Stimulated activated CD4-positive, alpha-beta T cell treated with anti-CD3 and anti-CD28 coated beads, Interleukin-4, amount 100 ng/mL, for 48 hours (primary cell): ENCODE results near the gene BTBD1.

Experiments used
- DNase-seq, 2 donors: peaks; one replicate each; pipeline ENCODE4 v3.0.0-alpha.2; 2020; ENCODE audit warnings: low read depth in 2 of 2

Gene BTBD1

DNA sequence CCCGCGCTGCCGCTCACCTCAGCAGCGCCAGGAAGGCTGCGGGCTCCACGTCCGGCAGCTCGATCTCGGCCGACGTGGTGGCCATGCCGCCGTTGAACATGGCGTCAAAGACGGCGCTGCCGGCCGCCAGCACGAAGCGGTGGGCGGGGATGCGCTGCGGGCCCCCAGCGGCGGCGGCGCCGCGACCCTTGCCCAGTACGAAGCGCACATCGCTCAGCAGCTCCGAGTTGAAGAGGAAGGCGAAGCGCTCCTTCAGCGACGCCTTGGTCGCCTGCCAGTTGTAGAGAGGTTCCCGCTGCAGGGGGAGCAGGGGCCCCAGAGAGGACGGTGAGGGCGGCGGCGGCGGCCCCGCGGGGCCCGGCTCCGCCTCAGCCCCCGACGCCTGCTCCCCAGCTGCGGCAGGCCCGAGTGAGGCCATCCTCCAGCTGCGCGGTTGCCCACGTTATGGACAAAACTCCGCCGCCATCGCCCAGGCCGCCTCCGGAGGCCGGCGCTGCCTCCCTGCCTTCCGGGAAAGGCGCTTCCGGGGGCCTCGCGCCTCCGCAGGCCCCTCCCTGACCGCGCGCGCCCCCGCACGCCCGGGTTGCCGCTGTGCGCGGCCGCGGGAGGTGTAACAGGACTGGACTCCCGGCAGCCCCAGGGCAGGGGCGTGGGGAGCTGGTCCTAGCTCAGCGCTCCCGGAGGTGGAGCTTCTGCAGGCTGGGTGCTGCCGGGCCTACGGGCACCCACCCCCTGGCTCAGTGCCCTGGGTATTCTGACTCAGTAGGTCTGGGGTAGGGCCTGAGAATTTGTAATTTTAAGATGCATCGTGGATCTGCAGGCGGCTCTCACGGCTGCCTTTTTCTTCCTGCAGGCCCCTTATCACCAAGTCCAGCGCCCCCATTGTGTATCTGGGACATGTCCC lies at the start of gene BTBD1:
BTBD1 (minus strand) TSS at position 519 of the 904 bp plus-strand sequence; CDS start at position 418, 101 bp downstream.
- DNase-seq, result peak; percentile 84 to 91

- no peak for DNase-seq
Observed at GRCh38 chr15:83115831-83116565, 48.9 kb upstream of the BTBD1 start.

DNA sequence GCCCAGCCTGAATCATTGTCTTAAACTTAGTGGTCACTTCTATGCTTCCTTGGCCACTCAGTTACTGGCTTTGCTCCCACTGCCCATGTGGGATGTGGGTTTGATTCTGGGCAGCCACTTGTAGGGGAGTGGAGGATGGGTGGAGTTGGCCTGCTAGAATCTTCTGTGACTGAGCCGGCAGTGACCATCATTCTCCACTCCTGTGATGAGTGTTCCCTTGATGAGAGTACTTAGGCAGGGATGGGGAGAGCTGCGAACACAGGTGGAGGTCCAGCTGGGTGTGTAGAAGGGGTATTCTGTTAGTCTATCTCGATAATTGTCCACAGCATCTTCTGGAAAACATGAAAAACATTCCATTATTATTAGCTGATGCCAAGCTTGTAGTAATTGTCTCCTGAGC lies 48.4 kb upstream of the BTBD1 start:
- DNase-seq, result no peak

DNA sequence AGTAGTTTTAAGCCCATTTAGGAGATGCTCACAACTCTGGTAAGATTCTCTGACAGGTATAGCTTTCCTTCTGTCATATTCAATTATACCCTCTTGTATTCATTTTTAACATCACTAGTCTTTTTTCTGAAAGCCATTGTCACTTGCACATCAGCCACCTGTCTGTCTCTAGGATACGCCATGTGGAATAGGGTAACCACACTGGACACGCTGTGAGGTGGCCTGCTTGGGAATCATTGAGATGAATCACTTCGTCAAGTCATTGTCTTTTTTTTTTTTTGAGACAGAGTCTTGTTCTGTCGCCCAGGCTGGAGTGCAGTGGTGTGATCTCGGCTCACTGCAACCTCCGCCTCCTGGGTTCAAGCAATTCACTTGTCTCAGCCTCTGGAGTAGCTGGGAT lies 47.8 kb upstream of the BTBD1 start:
- DNase-seq, result no peak

DNA sequence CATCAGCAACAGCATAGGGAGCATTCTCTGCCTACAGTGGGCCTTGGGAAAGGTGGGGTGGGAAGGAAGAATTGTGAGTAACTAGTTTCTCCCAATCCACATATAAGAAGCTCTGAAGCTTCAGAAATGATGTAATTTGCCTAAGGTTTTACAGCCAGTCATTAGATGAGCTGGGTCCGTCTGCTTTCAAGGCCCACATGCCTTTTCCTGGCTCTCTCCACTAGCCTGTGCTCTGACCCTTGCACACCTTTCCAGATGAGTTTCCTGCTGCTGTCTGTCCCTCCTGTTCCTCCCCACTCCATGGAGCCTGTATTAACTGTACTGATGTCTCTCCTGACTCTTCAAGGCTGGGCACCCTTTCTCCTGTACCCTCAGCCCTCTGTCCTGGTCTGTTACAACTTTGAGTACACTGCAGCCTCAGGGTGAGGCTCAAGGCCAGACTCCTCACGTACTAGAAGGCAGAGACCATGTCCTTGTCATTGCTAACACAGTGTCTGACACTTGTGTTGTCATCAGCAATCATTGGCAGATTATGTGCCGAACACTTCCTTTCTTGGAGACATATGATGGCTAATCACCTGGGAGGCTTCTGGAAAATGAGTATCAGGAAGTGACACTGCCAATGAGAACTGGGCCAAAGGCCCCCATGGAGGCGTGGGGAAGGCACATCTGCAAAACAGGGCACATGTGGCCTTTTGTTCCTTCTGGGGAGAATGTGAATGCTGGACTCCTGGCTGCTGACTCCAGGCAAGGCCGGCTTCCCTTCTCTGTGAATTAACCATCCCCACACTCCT lies 47.0 kb upstream of the BTBD1 start:
- no peak for DNase-seq

DNA sequence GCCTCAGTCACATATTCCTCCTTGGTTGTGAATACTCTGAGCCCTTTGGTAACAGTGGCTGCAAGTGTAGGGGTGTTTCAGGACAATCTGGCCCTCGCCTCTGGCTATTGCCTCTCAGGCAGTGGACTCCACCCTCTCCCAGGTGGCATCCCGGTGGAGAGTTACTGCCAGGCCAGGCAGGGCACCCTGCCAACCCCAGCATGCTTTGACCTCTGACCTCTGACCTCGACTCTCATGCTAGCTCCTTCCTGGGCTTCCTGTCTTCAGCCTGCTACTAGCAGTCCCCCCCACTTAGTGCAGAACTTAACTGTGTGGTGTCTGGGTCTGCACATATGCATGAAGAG lies 45.9 kb upstream of the BTBD1 start:
- no peak for DNase-seq

GRCh38 chr15:83112233-83112955 lies 45.3 kb upstream of the BTBD1 start:
- DNase-seq, result no peak

DNA sequence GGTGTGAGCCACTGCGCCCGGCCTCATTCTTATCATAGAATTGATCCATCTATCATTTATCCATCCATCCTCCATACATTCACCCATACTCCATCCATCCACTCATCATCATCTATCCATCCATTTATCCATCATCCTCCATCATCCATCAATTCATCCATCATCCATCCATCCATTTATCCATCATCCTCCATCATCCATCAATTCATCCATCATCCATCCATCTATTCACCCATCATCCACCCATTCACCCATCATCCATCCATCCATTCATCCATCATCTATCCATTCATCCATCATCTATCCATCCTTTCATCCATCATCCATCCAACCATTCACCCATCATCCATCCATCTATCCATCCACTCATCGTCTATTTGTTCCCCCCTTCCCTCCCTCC lies 44.1 kb upstream of the BTBD1 start:
- no peak for DNase-seq

DNA sequence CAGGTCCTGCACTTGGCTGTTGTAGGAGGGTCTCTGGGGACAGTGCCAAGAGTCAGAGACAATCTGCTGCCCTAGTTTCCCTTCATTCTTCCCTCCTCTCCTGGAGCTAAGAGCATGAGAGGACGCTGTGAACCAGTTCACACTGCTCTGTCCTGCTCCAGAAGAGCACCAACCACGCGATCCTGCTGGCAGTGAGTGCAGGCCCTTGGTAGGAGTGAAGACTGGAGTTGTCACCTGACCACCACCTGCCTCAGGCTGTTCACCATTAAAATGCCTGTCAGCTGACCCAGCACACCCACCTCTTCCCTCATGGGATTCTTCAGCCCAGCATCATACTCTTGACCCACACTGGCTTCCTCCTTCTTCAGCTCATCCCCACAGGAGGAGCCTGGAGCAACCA lies 43.3 kb upstream of the BTBD1 start:
- DNase-seq, result no peak

GRCh38 chr15:83109532-83109931 lies 42.5 kb upstream of the BTBD1 start:
- DNase-seq, result no peak

DNA sequence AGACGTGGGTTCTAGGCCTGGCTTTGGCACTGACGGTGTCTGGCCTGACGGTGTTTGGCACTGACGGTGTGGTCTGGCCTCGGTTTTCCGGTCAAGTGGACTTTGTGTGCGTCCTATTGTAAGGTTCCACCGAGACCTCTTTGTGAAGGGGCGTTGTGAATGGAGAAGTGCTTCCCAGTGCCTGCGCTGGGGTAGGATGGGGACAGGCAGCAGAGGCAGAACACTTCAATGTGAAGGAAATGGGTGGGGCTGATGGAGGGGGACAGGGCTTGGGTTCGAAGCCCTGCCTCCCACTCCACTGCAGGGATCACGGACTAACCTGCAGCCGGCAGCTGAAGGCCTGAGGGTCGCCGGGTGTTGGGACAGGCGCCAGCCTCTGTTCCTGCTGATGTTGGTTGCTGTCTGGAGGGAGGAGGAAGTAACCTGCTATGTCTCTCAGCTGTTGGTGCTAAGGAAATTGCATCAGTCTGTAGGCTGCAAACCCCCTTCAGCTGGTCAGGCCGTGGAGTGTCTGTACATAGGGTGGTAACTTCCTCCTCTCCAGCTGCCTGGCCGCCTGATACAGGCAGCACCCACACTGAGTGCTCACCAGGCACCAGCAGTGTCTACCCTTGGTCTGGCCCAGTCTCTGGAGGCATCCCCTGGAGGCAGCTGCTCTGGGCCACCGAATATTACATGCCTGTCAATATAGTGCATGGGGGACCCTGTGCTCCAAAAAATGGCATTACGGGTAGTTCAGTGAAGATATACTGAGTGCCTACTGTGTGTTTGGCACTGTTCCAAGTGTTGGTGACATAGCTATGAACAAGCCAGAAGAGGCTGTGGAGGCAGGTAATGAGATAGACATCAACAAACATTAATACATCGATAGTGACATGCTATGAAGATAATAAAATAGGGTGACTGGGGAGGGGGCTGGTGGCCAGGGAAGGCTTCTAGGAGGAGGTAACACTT lies 41.5 kb upstream of the BTBD1 start:
- no peak for DNase-seq

DNA sequence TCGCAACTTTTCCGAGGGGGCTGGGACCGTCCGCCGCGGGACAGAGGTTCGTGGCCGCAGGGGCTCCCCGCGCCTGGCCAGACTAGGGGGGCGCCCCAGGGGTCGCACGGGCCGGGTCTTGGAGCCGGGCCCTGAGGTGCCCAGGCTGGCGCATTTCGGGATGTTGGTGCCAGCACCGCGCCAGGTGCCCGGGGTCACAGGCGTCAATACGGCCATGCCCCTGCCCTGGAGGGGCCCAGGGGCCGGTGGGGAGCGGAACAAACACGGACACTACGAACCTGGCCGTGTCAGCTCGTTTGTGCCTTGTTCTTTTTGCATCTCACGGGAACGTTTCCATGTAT lies 40.8 kb upstream of the BTBD1 start:
- no peak for DNase-seq

- no peak for DNase-seq
Observed at GRCh38 chr15:83106994-83107840, 40.2 kb upstream of the BTBD1 start, which contains the start of gene TM6SF1. TSS of gene TM6SF1 (plus strand) at chr15:83107645. CDS start at chr15:83107681, 36 bp downstream.

DNA sequence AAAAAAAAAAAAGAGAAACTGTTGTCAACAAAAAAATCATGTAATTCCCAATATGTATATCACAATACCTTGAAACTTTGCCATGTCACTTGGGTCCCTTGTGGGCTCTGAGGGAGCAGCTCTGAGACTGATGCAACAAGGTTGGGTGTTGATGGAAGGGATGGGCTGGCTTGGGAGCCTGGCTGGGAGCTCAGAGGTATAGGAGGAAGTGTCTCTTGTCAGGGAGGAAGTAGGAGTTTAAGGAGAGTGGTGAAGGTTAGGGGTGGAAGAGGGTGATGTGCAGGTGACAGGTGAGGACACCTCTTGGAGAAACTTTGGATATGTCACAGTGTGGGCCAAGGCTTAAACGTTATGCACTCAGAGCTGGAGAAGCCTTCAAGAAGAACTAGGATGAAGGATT lies 38.4 kb upstream of the BTBD1 start:
- no peak for DNase-seq

GRCh38 chr15:83104141-83104540 lies 37.1 kb upstream of the BTBD1 start:
- DNase-seq, result no peak

DNA sequence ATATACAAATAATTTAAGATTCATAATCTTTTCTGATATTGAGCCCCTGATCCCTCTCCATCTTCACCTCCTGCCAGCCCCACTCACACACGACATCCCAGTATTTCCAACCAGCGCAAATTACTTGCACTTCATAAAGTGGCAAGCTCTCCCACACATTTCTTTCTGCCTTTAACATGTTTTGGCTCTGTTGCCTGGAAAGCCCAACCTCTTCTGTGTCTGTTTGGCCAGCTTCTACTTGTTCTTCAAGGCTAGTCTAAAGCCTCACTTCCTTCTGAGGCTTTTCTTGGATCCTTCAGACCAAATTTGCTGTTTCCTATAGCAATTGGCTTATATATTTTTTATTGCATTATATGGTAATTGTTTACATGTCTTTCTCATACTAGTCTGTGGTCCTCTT lies 35.3 kb upstream of the BTBD1 start:
- DNase-seq, result no peak

- no peak for DNase-seq
Observed at GRCh38 chr15:83100097-83100646, 33.1 kb upstream of the BTBD1 start.

DNA sequence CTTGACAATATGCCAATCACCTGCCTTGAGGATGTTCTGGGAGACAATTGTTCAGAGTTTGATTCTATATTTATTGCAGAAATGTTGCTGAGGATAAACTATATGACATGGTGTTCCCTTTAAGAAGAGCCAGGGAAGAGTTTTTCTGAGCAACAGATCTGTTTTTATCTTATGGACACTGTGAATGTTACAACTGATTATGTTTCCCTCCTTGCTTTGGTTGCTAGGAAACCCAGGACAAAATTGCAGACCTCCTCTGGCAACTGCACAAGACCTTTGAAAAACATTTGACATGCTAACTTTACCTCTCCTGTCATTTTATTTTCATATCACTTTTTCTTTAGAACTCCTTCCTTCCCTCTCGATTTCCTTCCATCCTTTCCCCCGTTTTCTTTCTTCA lies 32.2 kb upstream of the BTBD1 start:
- no peak for DNase-seq

GRCh38 chr15:83098079-83098478 lies 31.0 kb upstream of the BTBD1 start:
- DNase-seq, result no peak
